HG03108 (cell line): ENCODE measurements around the gene FLYWCH2.

ENCODE experiments used
- ATAC-seq: cut with Tn5 transposase; IDR thresholded peaks from one replicate; pipeline ENCODE4 v1.9.1; 2021; ENCODE audit warnings: moderate library complexity; ENCODE audit not compliant: unreplicated experiment

Gene FLYWCH2

GRCh38 chr16:2882650-2883457, at the start of gene FLYWCH2:
Gene FLYWCH2 (plus strand): TSS chr16:2883215. CDS start chr16:2896450, 13,235 bp downstream.
- peak; percentile 89 for ATAC-seq

GRCh38 chr16:2833776-2834175, 49.2 kb upstream of the FLYWCH2 start:
- no peak for ATAC-seq

GRCh38 chr16:2834968-2835367, 48.0 kb upstream of the FLYWCH2 start:
- no peak for ATAC-seq

- no peak for ATAC-seq
Measured at GRCh38 chr16:2835638-2836493, 47.1 kb upstream of the FLYWCH2 start.

GRCh38 chr16:2836646-2837508, 46.1 kb upstream of the FLYWCH2 start:
- no peak for ATAC-seq

- ATAC-seq: no peak
Measured at GRCh38 chr16:2838928-2839327, 44.1 kb upstream of the FLYWCH2 start.

- ATAC-seq: no peak
Measured at GRCh38 chr16:2839650-2840450, 43.2 kb upstream of the FLYWCH2 start.

- ATAC-seq: no peak
Measured at GRCh38 chr16:2840914-2841313, 42.1 kb upstream of the FLYWCH2 start.

- ATAC-seq: no peak
Measured at GRCh38 chr16:2841606-2842339, 41.2 kb upstream of the FLYWCH2 start.

GRCh38 chr16:2842340-2843000, 40.5 kb upstream of the FLYWCH2 start:
- ATAC-seq: no peak

- ATAC-seq: no peak
Measured at GRCh38 chr16:2843526-2843925, 39.5 kb upstream of the FLYWCH2 start.

GRCh38 chr16:2845116-2845515, 37.9 kb upstream of the FLYWCH2 start:
- ATAC-seq: no peak

GRCh38 chr16:2846511-2847310, 36.3 kb upstream of the FLYWCH2 start:
- no peak for ATAC-seq

GRCh38 chr16:2848933-2849725, 33.9 kb upstream of the FLYWCH2 start:
- ATAC-seq: no peak

- no peak for ATAC-seq
Measured at GRCh38 chr16:2852003-2852730, 30.8 kb upstream of the FLYWCH2 start.

GRCh38 chr16:2852731-2853507, 30.1 kb upstream of the FLYWCH2 start:
- no peak for ATAC-seq
